ENCODE measurements around the gene INTS6. TPM values are rescaled to one million over a fixed set of nuclear protein-coding genes. Genes with fewer than 3 reads are reported as not detected.

The INTS6 gene
- total RNA-seq, 1 experiment from 2014 or later = 27.2 TPM

GRCh38 chr13:51435002-51435578 is 17.7 kb downstream of the INTS6 start:
- POLR2A ChIA-PET = interaction anchor here (0.6 to 1.0 kb wide), 2 partner anchors 18 to 308 kb away, joined by 3 read pairs; partner anchors contain the start of gene INTS6
- ATAC-seq = no peak
- DNase-seq (ENCODE audit: low spot score) = no peak
- CTCF ChIA-PET = interaction anchor here (0.6 to 4.0 kb wide), 13 partner anchors 8 to 362 kb away, joined by 3 to 33 read pairs (median 4); partner anchors contain the start of gene INTS6
- Mint-ChIP-seq H3K36me3 (peaks cover 7% of the 10 kb centered on the region), H3K4me1 (peaks cover 37% of the 10 kb centered on the region), H3K9me3 (no peaks in the 10 kb centered on the region), H3K27ac (no peak overlapping the region), H3K27me3 (ENCODE audit: low read depth) (no peaks in the 10 kb centered on the region), H3K4me3 (no peak overlapping the region)
- TF ChIP-seq, protein P1, sequence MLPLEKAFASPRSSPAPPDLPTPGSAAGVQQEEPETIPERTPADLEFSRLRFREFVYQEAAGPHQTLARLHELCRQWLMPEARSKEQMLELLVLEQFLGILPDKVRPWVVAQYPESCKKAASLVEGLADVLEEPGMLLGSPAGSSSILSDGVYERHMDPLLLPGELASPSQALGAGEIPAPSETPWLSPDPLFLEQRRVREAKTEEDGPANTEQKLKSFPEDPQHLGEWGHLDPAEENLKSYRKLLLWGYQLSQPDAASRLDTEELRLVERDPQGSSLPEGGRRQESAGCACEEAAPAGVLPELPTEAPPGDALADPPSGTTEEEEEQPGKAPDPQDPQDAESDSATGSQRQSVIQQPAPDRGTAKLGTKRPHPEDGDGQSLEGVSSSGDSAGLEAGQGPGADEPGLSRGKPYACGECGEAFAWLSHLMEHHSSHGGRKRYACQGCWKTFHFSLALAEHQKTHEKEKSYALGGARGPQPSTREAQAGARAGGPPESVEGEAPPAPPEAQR (CRISPR knock-in tag; IDR thresholded peaks at IDR 0.05) = no peak
- TF ChIP-seq NR1H2 (CRISPR knock-in tag; IDR thresholded peaks at IDR 0.05) = no peak
- TF ChIP-seq JAZF1 (CRISPR knock-in tag; IDR thresholded peaks at IDR 0.05) = no peak
- no peak for TF ChIP-seq ZBTB21 (CRISPR knock-in tag; IDR thresholded peaks at IDR 0.05; ENCODE audit: borderline replicate concordance)
- no peak for TF ChIP-seq ZNF121 (CRISPR knock-in tag; IDR thresholded peaks at IDR 0.05)
- TF ChIP-seq SOX15 (CRISPR knock-in tag; IDR thresholded peaks at IDR 0.05) = no peak
- no peak for TF ChIP-seq HMGXB4 (CRISPR knock-in tag; IDR thresholded peaks at IDR 0.05)
- no peak for TF ChIP-seq CBFB (CRISPR knock-in tag; IDR thresholded peaks at IDR 0.05; ENCODE audit: low read depth)
- no peak for TF ChIP-seq NR3C1 (CRISPR knock-in tag; conservative IDR thresholded peaks at IDR 0.05; ENCODE audit: low read depth)
- TF ChIP-seq, protein P2, sequence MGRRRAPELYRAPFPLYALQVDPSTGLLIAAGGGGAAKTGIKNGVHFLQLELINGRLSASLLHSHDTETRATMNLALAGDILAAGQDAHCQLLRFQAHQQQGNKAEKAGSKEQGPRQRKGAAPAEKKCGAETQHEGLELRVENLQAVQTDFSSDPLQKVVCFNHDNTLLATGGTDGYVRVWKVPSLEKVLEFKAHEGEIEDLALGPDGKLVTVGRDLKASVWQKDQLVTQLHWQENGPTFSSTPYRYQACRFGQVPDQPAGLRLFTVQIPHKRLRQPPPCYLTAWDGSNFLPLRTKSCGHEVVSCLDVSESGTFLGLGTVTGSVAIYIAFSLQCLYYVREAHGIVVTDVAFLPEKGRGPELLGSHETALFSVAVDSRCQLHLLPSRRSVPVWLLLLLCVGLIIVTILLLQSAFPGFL (CRISPR knock-in tag; IDR thresholded peaks at IDR 0.05; ENCODE audit: borderline replicate concordance) = no peak
- TF ChIP-seq, protein P3, sequence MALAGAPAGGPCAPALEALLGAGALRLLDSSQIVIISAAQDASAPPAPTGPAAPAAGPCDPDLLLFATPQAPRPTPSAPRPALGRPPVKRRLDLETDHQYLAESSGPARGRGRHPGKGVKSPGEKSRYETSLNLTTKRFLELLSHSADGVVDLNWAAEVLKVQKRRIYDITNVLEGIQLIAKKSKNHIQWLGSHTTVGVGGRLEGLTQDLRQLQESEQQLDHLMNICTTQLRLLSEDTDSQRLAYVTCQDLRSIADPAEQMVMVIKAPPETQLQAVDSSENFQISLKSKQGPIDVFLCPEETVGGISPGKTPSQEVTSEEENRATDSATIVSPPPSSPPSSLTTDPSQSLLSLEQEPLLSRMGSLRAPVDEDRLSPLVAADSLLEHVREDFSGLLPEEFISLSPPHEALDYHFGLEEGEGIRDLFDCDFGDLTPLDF (CRISPR knock-in tag; IDR thresholded peaks at IDR 0.05) = no peak
- TF ChIP-seq ATF2 (CRISPR knock-in tag; IDR thresholded peaks at IDR 0.05; ENCODE audit: borderline replicate concordance, low read depth) = no peak
- no peak for TF ChIP-seq ZNF232 (CRISPR knock-in tag; IDR thresholded peaks at IDR 0.05)
- TF ChIP-seq NFE2L1 (CRISPR knock-in tag; IDR thresholded peaks at IDR 0.05) = no peak
- no peak for TF ChIP-seq TEAD1 (CRISPR knock-in tag; IDR thresholded peaks at IDR 0.05)
- TF ChIP-seq TEAD4 (CRISPR knock-in tag; IDR thresholded peaks at IDR 0.05) = no peak
- TF ChIP-seq ESRRA (CRISPR knock-in tag; IDR thresholded peaks at IDR 0.05; ENCODE audit: borderline replicate concordance) = no peak
- no peak for TF ChIP-seq IRF2 (CRISPR knock-in tag; IDR thresholded peaks at IDR 0.05; ENCODE audit: borderline replicate concordance, low read depth)
- TF ChIP-seq RELA (CRISPR knock-in tag; IDR thresholded peaks at IDR 0.05; ENCODE audit: borderline replicate concordance) = no peak
- no peak for TF ChIP-seq SP1 (CRISPR knock-in tag; conservative IDR thresholded peaks at IDR 0.05)
